OCI-M2 (cell line): ENCODE data around the gene RNF157.
"Not testable (repeated sequence)": the region's sequence is repeated elsewhere in the genome, so short reads cannot be mapped to it uniquely, and the experiment has no call there.

Experiments
- DNase-seq: peaks from one replicate; lab custom pipeline; 2025; ENCODE audit not compliant: unreplicated experiment; lab: John Stamatoyannopoulos, UW

The RNF157 gene

GRCh38 chr17:76270770-76271668, 30.7 kb upstream of the RNF157 start:
- no peak for DNase-seq

DNA sequence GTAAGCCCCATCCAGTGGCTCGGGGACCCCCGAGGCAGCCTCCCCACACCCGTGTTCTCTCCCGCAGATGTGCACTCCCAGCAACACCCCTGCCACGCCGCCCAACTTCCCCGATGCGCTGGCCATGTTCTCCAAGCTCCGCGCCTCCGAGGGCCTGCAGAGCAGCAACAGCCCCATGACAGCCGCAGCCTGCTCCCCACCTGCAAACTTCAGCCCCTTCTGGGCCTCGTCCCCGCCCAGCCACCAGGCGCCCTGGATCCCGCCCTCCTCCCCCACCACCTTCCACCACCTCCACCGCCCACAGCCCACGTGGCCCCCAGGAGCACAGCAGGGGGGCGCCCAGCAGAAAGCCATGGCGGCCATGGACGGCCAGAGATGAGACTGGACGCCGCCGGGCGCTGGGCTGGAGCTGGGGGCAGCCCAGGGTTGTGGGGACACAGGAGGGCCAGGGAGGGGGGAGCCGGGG, 29.9 kb upstream of the RNF157 start:
- no peak for DNase-seq

DNA sequence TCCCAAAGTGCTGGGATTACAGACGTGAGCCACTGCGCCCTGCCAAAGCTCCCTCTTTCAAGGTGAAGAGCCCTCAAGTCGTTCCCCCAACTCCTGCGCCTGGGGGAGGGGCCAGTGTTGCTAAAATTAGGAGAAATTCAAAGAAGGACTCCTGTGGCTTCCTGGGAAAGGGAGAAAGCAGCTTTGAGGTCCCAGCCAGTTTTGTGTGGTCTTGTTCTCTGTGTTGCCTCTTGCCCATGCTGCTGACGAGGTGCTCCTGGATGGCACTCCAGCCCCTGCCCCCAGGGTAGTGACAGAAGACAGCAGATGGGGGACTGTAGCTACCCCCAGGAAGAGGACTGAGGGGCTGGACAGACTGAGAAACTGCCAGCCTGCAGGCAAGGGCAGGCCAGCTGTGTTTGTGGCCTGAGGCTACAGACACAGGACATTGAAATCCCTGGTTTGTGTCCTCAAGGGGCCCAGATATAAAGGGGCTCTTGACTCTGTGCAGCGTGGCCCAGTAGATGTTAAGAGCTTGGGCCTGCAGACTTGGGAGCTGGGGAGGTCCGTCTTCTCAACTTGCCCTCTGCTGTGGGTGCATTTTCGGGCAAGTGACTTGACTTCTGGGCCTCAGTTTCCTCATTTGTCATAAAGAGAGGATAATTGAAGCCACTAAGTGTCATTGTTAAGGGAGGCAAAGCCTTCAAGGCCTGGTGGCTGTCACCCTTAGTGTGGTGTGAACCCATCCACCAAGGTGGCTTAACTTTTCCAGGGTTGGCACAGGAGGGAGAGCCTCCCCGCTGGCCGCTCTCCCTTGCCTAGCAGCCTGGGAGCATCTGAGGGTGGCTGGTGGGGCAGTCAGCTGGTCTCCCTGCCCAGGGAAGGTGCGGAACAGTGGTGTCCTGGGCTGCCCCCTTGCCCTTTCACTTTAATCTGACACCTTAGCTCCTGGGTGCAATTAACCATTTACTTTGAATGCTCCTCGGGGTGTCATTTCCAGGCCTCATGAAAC, 29.0 kb upstream of the RNF157 start:
- DNase-seq: no peak

DNA sequence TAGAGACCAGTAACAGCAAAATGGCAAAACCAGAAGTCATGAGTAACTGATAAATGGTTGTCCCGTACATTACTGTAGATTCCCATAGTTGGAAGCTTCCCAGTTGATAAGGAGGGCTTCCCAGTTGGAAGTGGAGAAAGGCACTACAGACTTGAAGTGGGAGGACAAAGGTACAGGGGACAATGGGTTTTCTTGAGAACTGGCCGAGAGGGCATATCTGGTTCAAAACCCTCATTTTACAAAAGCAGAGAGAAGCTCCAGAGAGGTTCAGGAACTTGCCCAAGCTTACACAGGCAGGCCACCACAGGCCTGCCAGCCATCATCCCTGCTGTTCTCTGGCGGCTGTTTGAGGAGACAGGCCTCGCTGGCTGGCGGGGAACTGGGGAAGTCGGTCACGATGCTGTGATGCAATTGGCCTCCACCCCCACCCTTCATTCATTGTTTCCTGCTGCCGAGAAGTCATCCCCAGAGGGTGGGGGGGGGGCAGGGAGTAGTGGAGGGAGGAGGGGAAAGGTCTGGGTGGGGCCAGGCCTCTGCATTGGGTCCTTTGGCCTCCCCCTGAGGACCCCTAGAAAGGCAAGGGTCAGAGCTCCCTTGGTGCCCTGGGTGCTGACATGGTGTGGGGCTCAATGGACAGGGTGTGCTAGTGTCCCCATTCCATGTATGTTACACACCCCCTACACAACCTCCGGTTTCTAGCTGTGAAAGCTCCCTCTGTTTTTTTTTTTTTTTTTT, 27.9 kb upstream of the RNF157 start:
- DNase-seq: no peak

GRCh38 chr17:76267581-76268001, 27.3 kb upstream of the RNF157 start:
- DNase-seq: not testable (repeated sequence)

DNA sequence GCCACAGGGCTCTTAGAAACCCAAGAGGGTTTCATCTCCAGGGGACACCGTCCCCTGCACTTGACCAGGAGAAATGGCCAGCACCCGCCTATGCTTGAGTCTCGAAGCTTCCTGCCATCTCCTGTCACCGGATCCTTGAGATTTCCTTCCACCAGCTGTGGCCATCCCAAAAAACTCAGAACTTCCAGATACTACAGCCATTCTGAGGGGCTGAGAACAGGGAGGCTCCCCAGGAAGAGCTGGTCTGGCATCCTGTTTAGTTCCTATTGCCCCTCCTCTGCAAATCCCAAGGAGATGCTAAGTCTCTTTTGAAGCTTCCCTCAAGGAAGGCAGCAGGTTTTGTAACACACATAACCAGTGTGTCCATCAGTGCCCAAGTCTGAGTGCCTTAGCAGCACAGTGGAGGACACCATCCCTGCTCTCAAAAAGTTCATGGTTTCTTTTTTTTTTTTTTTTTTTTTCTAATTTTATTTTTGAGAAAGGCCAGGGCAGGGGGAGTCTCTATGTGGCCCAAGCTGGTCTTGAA, 26.8 kb upstream of the RNF157 start:
- no peak for DNase-seq

DNA sequence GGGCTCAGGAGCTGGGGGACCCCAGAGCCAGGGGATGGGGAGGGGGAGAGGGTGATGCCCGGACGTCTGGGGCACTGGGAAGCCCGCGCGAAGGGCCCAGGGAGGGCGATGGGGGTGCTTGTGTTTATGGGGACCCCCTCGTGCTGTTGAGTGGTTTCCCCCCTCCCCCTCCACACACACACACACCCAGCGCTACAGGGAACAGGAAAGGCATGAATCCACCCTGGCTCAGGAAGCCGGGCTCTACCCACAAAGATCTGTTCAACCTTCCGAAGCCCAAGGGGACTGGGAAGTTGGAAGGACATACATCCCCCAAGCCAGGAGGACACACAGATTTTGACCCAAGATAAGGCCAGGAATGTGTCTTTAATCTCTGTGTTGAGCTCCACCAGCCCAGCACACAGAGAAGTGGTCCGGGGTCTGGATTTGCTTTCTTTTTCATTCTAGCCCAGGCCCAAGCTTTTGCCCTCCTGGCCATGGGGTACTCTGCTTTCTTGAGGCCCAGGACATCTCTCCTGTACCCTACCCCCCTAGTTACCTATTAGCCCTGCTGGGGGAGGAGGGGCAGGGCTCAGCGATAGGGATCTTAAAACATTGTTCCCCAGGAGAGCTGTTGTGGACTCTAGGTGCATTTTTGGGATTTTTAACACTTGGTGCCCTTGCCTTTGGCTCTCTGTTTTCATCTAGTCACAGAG, 26.1 kb upstream of the RNF157 start:
- DNase-seq: no peak

- DNase-seq: no peak
Observed at GRCh38 chr17:76265624-76266243, 25.4 kb upstream of the RNF157 start.

DNA sequence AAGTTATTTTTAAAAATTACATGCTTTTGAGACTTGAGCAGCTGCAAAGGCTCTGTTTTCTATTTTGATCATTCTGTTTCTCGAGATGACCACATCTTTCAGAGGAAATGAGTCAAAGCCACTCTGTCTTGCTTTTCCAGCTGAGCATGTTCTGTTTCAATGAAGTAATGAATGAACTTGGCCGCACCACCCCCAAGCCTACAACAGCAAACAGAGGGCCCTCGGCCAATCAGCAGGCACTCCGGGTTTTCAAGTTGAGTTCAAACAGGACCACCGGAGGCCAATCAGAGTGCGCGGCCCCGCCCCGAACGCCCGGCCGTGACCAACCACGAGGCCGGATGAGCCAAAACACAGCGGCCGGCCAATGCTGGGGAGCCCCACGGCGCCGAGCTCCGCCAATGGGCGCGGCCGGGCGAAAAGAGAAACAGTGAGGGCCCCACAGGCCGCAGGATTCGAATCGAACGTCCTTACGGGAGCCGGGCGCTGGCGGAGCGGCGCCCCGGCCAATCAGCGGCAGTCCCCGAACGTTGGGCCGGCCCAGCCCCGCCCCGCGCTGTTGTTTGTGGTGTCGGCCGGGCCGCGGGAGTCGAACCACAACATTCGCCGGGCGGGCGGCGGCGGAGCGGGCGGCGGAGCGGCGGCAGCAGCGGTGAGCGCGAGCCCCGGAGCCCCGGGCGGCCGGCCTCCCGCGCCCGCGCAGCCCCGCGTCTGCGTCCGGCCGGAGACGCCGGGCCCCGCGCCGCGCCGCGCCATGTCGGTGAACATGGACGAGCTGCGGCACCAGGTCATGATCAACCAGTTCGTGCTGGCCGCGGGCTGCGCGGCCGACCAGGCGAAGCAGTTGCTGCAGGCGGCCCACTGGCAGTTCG, 24.7 kb upstream of the RNF157 start, which contains the start of gene UBALD2:
Gene UBALD2, plus strand, starts transcription at position 594 of the 869 bp plus-strand sequence. Its CDS starts 158 bp downstream, at position 752.
- DNase-seq: peak; percentile 76

GRCh38 chr17:76264425-76264754, 24.1 kb upstream of the RNF157 start:
- DNase-seq: no peak

DNA sequence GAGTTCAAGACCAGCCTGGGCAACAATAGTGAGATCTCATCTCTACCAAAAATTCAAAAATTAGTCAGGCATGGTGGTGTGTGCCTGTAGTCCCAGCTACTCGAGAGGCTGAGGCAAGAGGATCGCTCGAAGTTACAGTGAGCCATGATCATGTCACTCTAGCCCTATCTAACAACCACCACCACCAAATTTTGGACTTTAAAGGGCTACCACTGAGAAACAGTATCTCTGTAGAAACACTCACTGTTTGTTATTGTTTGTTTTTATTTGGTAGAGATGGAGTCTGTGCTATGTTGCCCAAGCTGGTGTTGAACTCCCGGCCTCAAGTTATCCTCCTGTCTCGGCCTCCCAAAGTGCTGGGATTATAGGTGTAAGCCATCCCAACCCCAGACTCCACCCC, 23.6 kb upstream of the RNF157 start:
- DNase-seq: no peak

GRCh38 chr17:76262732-76263344, 22.5 kb upstream of the RNF157 start:
- DNase-seq: no peak

GRCh38 chr17:76261421-76262215, 21.3 kb upstream of the RNF157 start:
- DNase-seq: no peak

- DNase-seq: no peak
Observed at GRCh38 chr17:76260669-76261068, 20.4 kb upstream of the RNF157 start.

- DNase-seq: no peak
Observed at GRCh38 chr17:76260220-76260619, 19.9 kb upstream of the RNF157 start.

- DNase-seq: not testable (repeated sequence)
Observed at GRCh38 chr17:76256430-76257050, 16.2 kb upstream of the RNF157 start.
